MCF 10A (cell line): ENCODE measurements around the gene AZI2. TPM values are rescaled to one million over a fixed set of nuclear protein-coding genes. Genes with fewer than 3 reads are reported as not detected.

Source experiments
- Bru-seq: library from RNA; stranded (reverse); fragments of 400-500 nt; gene quantifications from one replicate; lab custom pipeline; 2021; lab: Mats Ljungman, UMichigan
- BruChase-seq, 2 experiments: library from RNA; stranded (reverse); fragments of 400-500 nt; gene quantifications; one replicate each; lab custom pipeline; 2021; lab: Mats Ljungman, UMichigan
- BruUV-seq: library from RNA; stranded (reverse); fragments of 400-500 nt; replicated peaks from 2 replicates; lab custom pipeline; 2021; lab: Mats Ljungman, UMichigan
- CTCF ChIA-PET: fragments of 300-600 bp; sonication (Branson Sonifier 250); formaldehyde crosslinking; extraction: SDS; loops from one replicate; lab custom pipeline; 2021; ENCODE audit warnings: antibody characterized with exemption, inconsistent platforms; lab: Yijun Ruan, JAX
- POLR2A ChIA-PET: fragments of 300-600, 350-650 bp; sonication (Branson Sonifier 250); formaldehyde crosslinking; extraction: SDS; loops from one replicate; lab custom pipeline; 2020; ENCODE audit warnings: antibody characterized with exemption, inconsistent platforms; lab: Yijun Ruan, JAX
- DNase-seq: peaks from one replicate; pipeline ENCODE4 v3.0.0-alpha.2; 2018; ENCODE audit not compliant: unreplicated experiment
- H3K27ac Mint-ChIP-seq: one replicate; pipeline ENCODE4 v1.8.0; 2022; ENCODE audit warnings: mild to moderate bottlenecking, low read depth, mixed read lengths; ENCODE audit not compliant: unreplicated experiment
- H3K27me3 Mint-ChIP-seq: one replicate; pipeline ENCODE4 v1.8.0; 2022; ENCODE audit warnings: mixed read lengths; ENCODE audit not compliant: insufficient read depth, unreplicated experiment
- H3K36me3 Mint-ChIP-seq: one replicate; pipeline ENCODE4 v1.8.0; 2022; ENCODE audit warnings: mild to moderate bottlenecking, moderate library complexity, mixed read lengths; ENCODE audit not compliant: insufficient read depth, unreplicated experiment
- H3K4me1 Mint-ChIP-seq: one replicate; pipeline ENCODE4 v1.8.0; 2022; ENCODE audit warnings: mixed read lengths; ENCODE audit not compliant: insufficient read depth, unreplicated experiment
- H3K4me3 Mint-ChIP-seq: one replicate; pipeline ENCODE4 v1.8.0; 2022; ENCODE audit warnings: mild to moderate bottlenecking, moderate library complexity, mixed read lengths; ENCODE audit not compliant: unreplicated experiment
- H3K9me3 Mint-ChIP-seq: one replicate; pipeline ENCODE4 v1.8.0; 2022; ENCODE audit warnings: mixed read lengths; ENCODE audit not compliant: unreplicated experiment
- intact Hi-C: fragments of 100-400 bp; cut with micrococcal nuclease; formaldehyde crosslinking; loops from 2 replicates; pipeline ENCODE4 v1.14.1; 2022
- long read RNA-seq: library from polyadenylated mRNA; stranded (forward); transcript quantifications from one replicate; pipeline ENCODE4 v2.0.0, GENCODE V29; 2022
- total RNA-seq: library from RNA; stranded (reverse); gene quantifications from 2 replicates; pipeline ENCODE4 v1.2.3, GENCODE V29; 2022
- TF ChIP-seq, protein P1 (sequence below): fragments of 200-600 bp; IDR thresholded peaks from one replicate; pipeline ENCODE4 v1.8.0; 2022; ENCODE audit warnings: antibody characterized with exemption, mild to moderate bottlenecking; ENCODE audit not compliant: unreplicated experiment

AZI2 gene, protein sequence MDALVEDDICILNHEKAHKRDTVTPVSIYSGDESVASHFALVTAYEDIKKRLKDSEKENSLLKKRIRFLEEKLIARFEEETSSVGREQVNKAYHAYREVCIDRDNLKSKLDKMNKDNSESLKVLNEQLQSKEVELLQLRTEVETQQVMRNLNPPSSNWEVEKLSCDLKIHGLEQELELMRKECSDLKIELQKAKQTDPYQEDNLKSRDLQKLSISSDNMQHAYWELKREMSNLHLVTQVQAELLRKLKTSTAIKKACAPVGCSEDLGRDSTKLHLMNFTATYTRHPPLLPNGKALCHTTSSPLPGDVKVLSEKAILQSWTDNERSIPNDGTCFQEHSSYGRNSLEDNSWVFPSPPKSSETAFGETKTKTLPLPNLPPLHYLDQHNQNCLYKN
- total RNA-seq (140 and 177 TPM in 2 replicates), Bru-seq, nascent RNA (percentile 97 among the genes with signal in this experiment), BruChase-seq, experiment 1, labeled RNA remaining after a 6-hour chase (percentile 93 among the genes with signal in this experiment), BruChase-seq, experiment 2, labeled RNA remaining after a 2-hour chase (percentile 95 among the genes with signal in this experiment)
- long read RNA-seq, full-length matches to known transcripts, result 204 of 448 reads
- long read RNA-seq, partial matches to known transcripts, result 188 of 448 reads
- long read RNA-seq, other reads (novel, unspliced or antisense), result 56 of 448 reads

DNA sequence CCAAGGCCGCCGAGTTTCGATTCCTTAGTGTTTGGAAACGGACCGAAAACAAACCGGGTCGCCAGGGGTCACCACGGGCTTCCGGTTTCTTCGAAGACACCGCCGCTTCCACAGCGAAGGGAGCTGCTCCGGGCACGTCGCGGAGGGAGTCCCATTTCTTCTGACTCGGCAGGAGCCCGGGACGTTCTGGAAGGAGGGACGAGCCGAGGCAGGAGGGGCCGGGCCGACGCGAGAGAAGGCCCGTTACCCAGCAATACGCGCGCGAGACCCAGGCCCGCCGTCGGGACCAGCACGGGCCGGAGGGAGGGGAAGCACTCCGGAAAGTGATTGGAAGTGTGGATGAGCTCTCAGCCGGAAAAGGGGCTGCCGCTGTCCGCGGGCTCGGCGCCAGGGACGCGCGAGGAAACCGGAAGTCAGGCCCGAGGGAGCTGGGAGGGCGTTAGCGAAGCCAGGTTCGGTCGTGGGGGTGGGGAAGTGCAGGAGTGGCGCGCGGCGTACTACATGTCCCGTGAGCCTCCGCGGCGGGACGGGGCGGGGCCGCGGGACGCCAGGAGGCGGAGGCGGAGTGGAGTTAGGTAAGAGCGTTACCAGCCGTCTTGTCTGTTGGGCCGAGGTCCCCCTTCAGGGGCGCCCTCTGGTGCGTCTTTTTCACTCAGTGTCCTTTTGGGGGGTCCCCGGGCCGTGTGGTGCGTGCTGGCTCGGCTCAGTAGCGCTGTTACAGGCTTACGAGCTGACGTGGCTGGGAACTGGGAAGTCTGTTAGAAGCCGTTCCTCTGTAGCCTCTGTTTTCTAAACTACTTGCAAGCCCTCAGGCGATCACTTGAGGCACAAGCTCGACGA lies at the start of gene AZI2, which contains the start of gene ZCWPW2:
TSS of gene AZI2 (minus strand) at position 196 of the 840 bp plus-strand sequence. CDS start 8,207 bp downstream, outside the sequence.
TSS of gene ZCWPW2 (plus strand) at position 93 of the 840 bp plus-strand sequence. CDS start 64,348 bp downstream, outside the sequence.
- no TSS peak for BruUV-seq
- POLR2A ChIA-PET, result interaction anchor here (0.6 to 2.9 kb wide), 35 partner anchors 8 to 1416 kb away, joined by 3 to 60 read pairs (median 3); partner anchors contain the start of gene SLC4A7
- CTCF ChIA-PET, result interaction anchor here (0.6 to 1.2 kb wide), 4 partner anchors 9 to 128 kb away, joined by 3 to 4 read pairs (median 3); no protein-coding TSS in a partner anchor
- Mint-ChIP-seq H3K27me3 (no peaks in the 10 kb centered on the region), H3K4me3 (peak within 1 kb of the TSS; percentile 95), H3K9me3 (no peaks in the 10 kb centered on the region), H3K36me3 (peaks cover 25% of the 10 kb centered on the region), H3K27ac (peak within 1 kb of the TSS; percentile 100), H3K4me1 (no peaks in the 10 kb centered on the region)
- intact Hi-C loops, result loop anchor here (1.0 kb wide), 1 partner anchor 27 kb away; no protein-coding TSS in a partner anchor
- peak; percentile 96 for DNase-seq
- TF ChIP-seq, protein P1, sequence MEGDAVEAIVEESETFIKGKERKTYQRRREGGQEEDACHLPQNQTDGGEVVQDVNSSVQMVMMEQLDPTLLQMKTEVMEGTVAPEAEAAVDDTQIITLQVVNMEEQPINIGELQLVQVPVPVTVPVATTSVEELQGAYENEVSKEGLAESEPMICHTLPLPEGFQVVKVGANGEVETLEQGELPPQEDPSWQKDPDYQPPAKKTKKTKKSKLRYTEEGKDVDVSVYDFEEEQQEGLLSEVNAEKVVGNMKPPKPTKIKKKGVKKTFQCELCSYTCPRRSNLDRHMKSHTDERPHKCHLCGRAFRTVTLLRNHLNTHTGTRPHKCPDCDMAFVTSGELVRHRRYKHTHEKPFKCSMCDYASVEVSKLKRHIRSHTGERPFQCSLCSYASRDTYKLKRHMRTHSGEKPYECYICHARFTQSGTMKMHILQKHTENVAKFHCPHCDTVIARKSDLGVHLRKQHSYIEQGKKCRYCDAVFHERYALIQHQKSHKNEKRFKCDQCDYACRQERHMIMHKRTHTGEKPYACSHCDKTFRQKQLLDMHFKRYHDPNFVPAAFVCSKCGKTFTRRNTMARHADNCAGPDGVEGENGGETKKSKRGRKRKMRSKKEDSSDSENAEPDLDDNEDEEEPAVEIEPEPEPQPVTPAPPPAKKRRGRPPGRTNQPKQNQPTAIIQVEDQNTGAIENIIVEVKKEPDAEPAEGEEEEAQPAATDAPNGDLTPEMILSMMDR, result peak; percentile 9

DNA sequence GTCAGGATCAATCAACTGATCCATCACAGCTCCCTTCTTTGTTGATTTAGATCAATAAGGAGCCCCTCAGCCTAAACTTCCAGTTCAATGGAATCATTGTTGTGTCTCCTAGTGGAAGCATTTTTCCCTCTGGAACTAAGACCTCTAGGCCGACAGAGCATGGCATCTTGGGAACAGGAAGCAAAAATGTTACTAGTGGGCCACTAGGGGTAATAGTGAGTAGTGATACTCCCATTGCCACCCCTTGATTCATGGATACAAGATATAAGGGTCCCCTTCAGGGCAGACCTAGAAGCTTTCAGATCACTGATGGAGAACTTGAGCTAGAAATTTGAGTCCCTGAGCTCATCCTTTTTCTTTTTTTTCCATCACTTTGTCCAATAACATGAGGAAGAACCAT lies 40.4 kb upstream of the AZI2 start:
- no peak overlapping the region for H3K27ac Mint-ChIP-seq
- DNase-seq, result no peak
- intact Hi-C loops, result no loop called here
- ChIA-PET POLR2A (interaction anchor here (1.0 to 2.6 kb wide), 2 partner anchors 12 to 70 kb away, joined by 4 to 6 read pairs; no protein-coding TSS in a partner anchor), CTCF (interaction anchor here (0.6 to 0.7 kb wide), 2 partner anchors 12 to 920 kb away, joined by 3 to 4 read pairs; no protein-coding TSS in a partner anchor)
- H3K27me3 Mint-ChIP-seq, result no peaks in the 10 kb centered on the region
- H3K4me3 Mint-ChIP-seq, result no peak overlapping the region
- no TSS peak for BruUV-seq
- TF ChIP-seq, protein P1, result no peak
- H3K4me1 Mint-ChIP-seq, result no peaks in the 10 kb centered on the region
- H3K36me3 Mint-ChIP-seq, result peaks cover 7% of the 10 kb centered on the region
- peaks cover 17% of the 10 kb centered on the region for H3K9me3 Mint-ChIP-seq

DNA sequence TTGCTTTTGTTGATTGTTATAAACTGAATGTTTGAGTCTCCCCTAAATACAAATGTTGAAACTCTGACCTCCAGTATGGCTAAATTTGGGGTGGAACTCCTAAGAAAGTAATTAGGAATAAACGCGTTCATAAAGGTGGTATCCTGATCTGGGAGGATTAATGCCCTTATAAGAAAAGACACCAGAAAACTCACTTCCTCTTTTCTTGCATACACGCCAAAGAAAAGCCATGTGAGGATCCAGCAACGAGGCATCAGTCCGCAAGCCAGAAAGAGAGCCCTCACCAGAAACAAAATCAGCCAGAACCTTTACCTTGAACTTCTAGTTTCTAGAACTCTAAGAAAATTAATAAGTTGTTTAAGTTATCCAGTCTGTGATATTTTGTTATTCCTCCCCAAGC lies 37.4 kb upstream of the AZI2 start:
- POLR2A ChIA-PET, result no interaction called here
- CTCF ChIA-PET, result interaction anchor here (0.7 kb wide), 1 partner anchor 277 kb away, joined by 3 read pairs; no protein-coding TSS in a partner anchor
- no peak for DNase-seq
- no peaks in the 10 kb centered on the region for H3K27me3 Mint-ChIP-seq
- no peaks in the 10 kb centered on the region for H3K9me3 Mint-ChIP-seq
- H3K4me3 Mint-ChIP-seq, result no peak overlapping the region
- intact Hi-C loops, result no loop called here
- no peaks in the 10 kb centered on the region for H3K36me3 Mint-ChIP-seq
- TF ChIP-seq, protein P1, result no peak
- BruUV-seq, result no TSS peak
- H3K4me1 Mint-ChIP-seq, result no peaks in the 10 kb centered on the region
- no peak overlapping the region for H3K27ac Mint-ChIP-seq
